SK-N-SH (cell line): ENCODE measurements around the gene RPE. TPM values are rescaled to one million over a fixed set of nuclear protein-coding genes. Genes with fewer than 3 reads are reported as not detected.

Experiments
- CTCF ChIA-PET: fragments of 300-600, 350-600 bp; formaldehyde crosslinking; extraction: SDS; loops from one replicate; lab custom pipeline; 2021; lab: Yijun Ruan, JAX
- POLR2A ChIA-PET: fragments of 350-600 bp; sonication (Branson Sonifier 250); formaldehyde crosslinking; extraction: SDS; loops from one replicate; lab custom pipeline; 2020; ENCODE audit warnings: antibody characterized with exemption, inconsistent platforms; lab: Yijun Ruan, JAX
- DNase-seq: peaks from one replicate; pipeline ENCODE4 v3.0.0; 2012
- H2AFZ ChIP-seq: fragments of 200-600 bp; sonication (generic); 2 replicates; pipeline ENCODE4 v1.8.1; 2016; ENCODE audit warnings: antibody characterized with exemption, mild to moderate bottlenecking, low read depth
- H3F3A ChIP-seq: fragments of 200-600 bp; sonication (generic); replicated peaks from 2 replicates; pipeline ENCODE3; 2016; ENCODE audit warnings: antibody characterized with exemption, mild to moderate bottlenecking; ENCODE audit not compliant: insufficient read depth
- H3K27ac ChIP-seq, 2 experiments: fragments of 200-500 bp in 1 of 2; fragments of 200-600 bp in 1 of 2; sonication (Bioruptor generic) in 1 of 2; sonication (generic), shearing (Covaris generic) in 1 of 2; 2 replicates each; pipeline versions ENCODE4 v1.5.1 to v1.6.1; 2014 to 2016; ENCODE audit warnings: low read depth in 2 of 2, inconsistent platforms in 1 of 2, low read length in 1 of 2, mild to moderate bottlenecking in 1 of 2, mixed read lengths in 1 of 2
- H3K27me3 ChIP-seq: fragments of 200-600 bp; sonication (generic), shearing (Covaris generic); 2 replicates; pipeline ENCODE4 v1.6.1; 2016; ENCODE audit warnings: mixed run types; ENCODE audit not compliant: insufficient read depth
- H3K36me3 ChIP-seq, 2 experiments: fragments of 200-500 bp in 1 of 2; fragments of 200-600 bp in 1 of 2; sonication (Bioruptor generic) in 1 of 2; sonication (generic) in 1 of 2; replicated peaks in 1 of 2; 2 replicates each; pipeline versions ENCODE3 to v1.5.1; 2014 to 2016; ENCODE audit warnings: low read length in 1 of 2, mild to moderate bottlenecking in 1 of 2; ENCODE audit not compliant: insufficient read depth in 2 of 2, control insufficient read depth in 1 of 2
- H3K4me1 ChIP-seq, 2 experiments: fragments of 200-500 bp in 1 of 2; fragments of 200-600 bp in 1 of 2; sonication (Bioruptor generic) in 1 of 2; sonication (generic), shearing (Covaris generic) in 1 of 2; 2 replicates each; pipeline versions ENCODE4 v1.5.1 to v1.6.1; 2014 to 2016; ENCODE audit warnings: low read depth in 1 of 2, low read length in 1 of 2, mixed run types in 1 of 2; ENCODE audit not compliant: insufficient read depth in 2 of 2, control insufficient read depth in 1 of 2
- H3K4me2 ChIP-seq: fragments of 200-600 bp; sonication (generic), shearing (Covaris generic); 2 replicates; pipeline ENCODE4 v1.6.1; 2017; ENCODE audit warnings: mixed run types
- H3K4me3 ChIP-seq, 2 experiments: fragments of 200-500 bp in 1 of 2; fragments of 200-600 bp in 1 of 2; sonication (Bioruptor generic) in 1 of 2; sonication (generic), shearing (Covaris generic) in 1 of 2; 2 replicates each; pipeline versions ENCODE4 v1.5.1 to v1.8.1; 2014 to 2016; ENCODE audit warnings: low read depth in 2 of 2, inconsistent platforms in 1 of 2, low read length in 1 of 2, mild to moderate bottlenecking in 1 of 2, mixed read lengths in 1 of 2, moderate library complexity in 1 of 2
- H3K79me2 ChIP-seq: fragments of 200-600 bp; sonication (generic); 2 replicates; pipeline ENCODE4 v1.8.1; 2017; ENCODE audit warnings: mild to moderate bottlenecking; ENCODE audit not compliant: insufficient read depth
- H3K9ac ChIP-seq: fragments of 200-600 bp; sonication (generic); 2 replicates; pipeline ENCODE4 v1.6.1; 2017; ENCODE audit warnings: mixed run types
- H3K9me2 ChIP-seq: fragments of 200-600 bp; sonication (generic); 2 replicates; pipeline ENCODE4 v1.6.1; 2017; ENCODE audit warnings: mixed run types
- H3K9me3 ChIP-seq: fragments of 200-600 bp; sonication (generic); 2 replicates; pipeline ENCODE4 v1.6.1; 2017; ENCODE audit warnings: mixed run types, mild to moderate bottlenecking, moderate library complexity
- H4K20me1 ChIP-seq: fragments of 200-600 bp; sonication (generic); 2 replicates; pipeline ENCODE4 v1.6.1; 2017; ENCODE audit warnings: mild to moderate bottlenecking, mixed run types; ENCODE audit not compliant: insufficient read depth
- CHD2 ChIP-seq: fragments of 150-350 bp; IDR thresholded peaks from 2 replicates; pipeline ENCODE4 v1.6.1; 2018; ENCODE audit warnings: low read length; ENCODE audit not compliant: partially characterized antibody
- EP300 ChIP-seq, 2 experiments: IDR thresholded peaks; 2 replicates each; pipeline versions ENCODE4 v1.4.0 to v1.6.1; 2012; ENCODE audit warnings: borderline replicate concordance in 1 of 2, low read depth in 1 of 2, low read length in 1 of 2
- FOSL2 ChIP-seq: IDR thresholded peaks from 2 replicates; pipeline ENCODE4 v1.4.0; 2012; ENCODE audit warnings: low read depth, mild to moderate bottlenecking, moderate library complexity, borderline replicate concordance
- GABPA ChIP-seq: IDR thresholded peaks from 2 replicates; pipeline ENCODE4 v1.4.0; 2012; ENCODE audit warnings: low read depth, mild to moderate bottlenecking
- IRF3 ChIP-seq: fragments of 150-350 bp; IDR thresholded peaks from 2 replicates; pipeline ENCODE4 v1.6.1; 2016; ENCODE audit warnings: mild to moderate bottlenecking, low read depth, low read length
- JUND ChIP-seq: IDR thresholded peaks from 2 replicates; pipeline ENCODE4 v1.4.0; 2012
- MEF2A ChIP-seq: IDR thresholded peaks from 2 replicates; pipeline ENCODE4 v1.4.0; 2012; ENCODE audit warnings: low read depth, borderline replicate concordance
- POLR2AphosphoS5 ChIP-seq: IDR thresholded peaks from 2 replicates; pipeline ENCODE4 v1.6.1; 2012; ENCODE audit warnings: low read depth, low read length
- REST ChIP-seq: IDR thresholded peaks from 2 replicates; pipeline ENCODE4 v1.6.1; 2012; ENCODE audit warnings: mild to moderate bottlenecking, low read depth, low read length, moderate library complexity
- RFX5 ChIP-seq: IDR thresholded peaks from 2 replicates; pipeline ENCODE4 v1.6.1; 2012; ENCODE audit warnings: mild to moderate bottlenecking, improper control_type of control experiment, low read length
- SMC3 ChIP-seq: IDR thresholded peaks from 2 replicates; pipeline ENCODE4 v1.6.1; 2012; ENCODE audit warnings: low read depth, low read length, improper control_type of control experiment
- TAF1 ChIP-seq: IDR thresholded peaks from 2 replicates; pipeline ENCODE4 v1.6.1; 2012; ENCODE audit warnings: low read depth, mild to moderate bottlenecking, low read length, moderate library complexity, borderline replicate concordance
- TCF12 ChIP-seq: IDR thresholded peaks from 2 replicates; pipeline ENCODE4 v1.4.0; 2012
- TEAD4 ChIP-seq: IDR thresholded peaks from 2 replicates; pipeline ENCODE4 v1.4.0; 2012; ENCODE audit warnings: mild to moderate bottlenecking, borderline replicate concordance; ENCODE audit not compliant: insufficient read depth
- YY1 ChIP-seq: IDR thresholded peaks from 2 replicates; pipeline ENCODE4 v1.4.0; 2012; ENCODE audit warnings: low read depth, mild to moderate bottlenecking
- ZBTB33 ChIP-seq: IDR thresholded peaks from 2 replicates; pipeline ENCODE4 v1.4.0; 2012; ENCODE audit warnings: low read depth, borderline replicate concordance
- WGBS: methylation state at CpG from one replicate; pipeline ENCODE4 v1.1.6; 2017; ENCODE audit warnings: low lambda C conversion rate; 5-methylcytosine and 5-hydroxymethylcytosine counted together
- polyA plus RNA-seq, 3 experiments: library from polyadenylated mRNA; depleted of rRNA; stranded (reverse); fragments of >200 nt; gene quantifications; 2 replicates each; pipeline ENCODE4 v1.2.3, GENCODE V29; 2012
- TF ChIP-seq, protein P1 (sequence below): IDR thresholded peaks from 2 replicates; pipeline ENCODE4 v1.4.0; 2012; ENCODE audit warnings: low read depth
- TF ChIP-seq, protein P2 (sequence below): fragments of 150-350 bp; IDR thresholded peaks from 2 replicates; pipeline ENCODE4 v1.6.1; 2017; ENCODE audit warnings: antibody characterized with exemption, low read length, low read depth, borderline replicate concordance

The RPE gene
- polyA plus RNA-seq, 1 of the 3 experiments (the other 2 are of a cell fraction), result 62.9 TPM

DNA sequence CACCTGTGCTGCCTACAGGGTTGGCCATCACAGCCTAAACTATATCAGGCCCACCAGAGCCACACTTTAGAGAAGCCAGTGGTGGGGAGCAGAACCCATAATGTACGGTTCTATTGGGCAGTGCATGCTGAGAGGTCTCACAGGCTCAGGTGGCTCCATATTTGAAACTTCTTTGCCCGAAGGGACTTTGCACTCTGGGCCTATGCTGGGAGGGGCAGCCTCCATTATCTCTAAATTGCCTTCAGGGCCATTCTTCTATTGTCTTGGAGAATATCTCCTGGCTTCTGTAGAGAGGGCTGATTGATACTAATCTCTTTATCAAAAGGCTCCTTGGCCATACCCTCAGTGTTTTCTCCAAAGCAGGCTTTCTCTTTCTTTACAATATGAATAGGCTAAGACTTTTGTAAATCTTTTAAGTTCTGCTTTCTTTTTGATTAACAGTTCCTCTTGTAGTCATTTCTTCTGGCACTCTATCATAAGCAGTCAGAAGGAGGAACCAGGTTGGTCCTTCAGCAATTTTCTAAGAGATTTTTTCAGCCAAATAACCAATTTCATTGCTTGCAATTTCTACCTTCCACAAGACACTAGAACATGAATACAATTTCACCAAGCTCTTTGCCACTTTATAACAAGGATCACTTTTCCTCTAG, 44.5 kb downstream of the RPE start:
- Histone ChIP-seq H3K27me3 (no peaks in the 10 kb centered on the region), H3F3A (no peaks in the 10 kb centered on the region), H3K36me3 (peaks cover 6 to 7% of the 10 kb centered on the region in 2 experiments), H3K9me3 (no peaks in the 10 kb centered on the region), H3K79me2 (no peaks in the 10 kb centered on the region), H4K20me1 (no peaks in the 10 kb centered on the region), H3K4me3 (no peak overlapping the region), H3K27ac (no peak overlapping the region), H3K4me2 (no peak overlapping the region), H3K9me2 (0 out of 2 replicates have a peak, but pooled peaks cover 3% of the 10 kb centered on the region), H3K9ac (no peak overlapping the region), H3K4me1 (no peaks in the 10 kb centered on the region), H2AFZ (no peak overlapping the region)
- ChIA-PET POLR2A (no interaction called here), CTCF (no interaction called here)
- no peak for TF ChIP-seq TAF1
- no peak for TF ChIP-seq FOSL2
- TF ChIP-seq REST, result no peak
- no peak for TF ChIP-seq EP300 (IDR thresholded peaks at IDR 0.05; ENCODE audit: borderline replicate concordance in 1 of 2, low read depth in 1 of 2, low read length in 1 of 2)
- no CpG with 5 or more reads among the region's 2 CpGs for WGBS
- no peak for DNase-seq

GRCh38 chr2:210049831-210050230, 47.4 kb downstream of the RPE start:
- H3K4me1 ChIP-seq, result no peaks in the 10 kb centered on the region
- H2AFZ ChIP-seq, result no peak overlapping the region
- H3K36me3 ChIP-seq, result peaks cover 2 to 11% of the 10 kb centered on the region in 2 experiments
- no peak overlapping the region for H3K4me2 ChIP-seq
- no peak overlapping the region for H3K4me3 ChIP-seq
- H3K27me3 ChIP-seq, result no peaks in the 10 kb centered on the region
- H3K9me3 ChIP-seq, result peaks cover 4% of the 10 kb centered on the region; the same call in 1 of the 2 replicates
- 0 out of 2 replicates have a peak, but pooled peaks cover 3% of the 10 kb centered on the region for H3K9me2 ChIP-seq
- no peak for DNase-seq
- no peaks in the 10 kb centered on the region for H3K79me2 ChIP-seq
- no peaks in the 10 kb centered on the region for H3F3A ChIP-seq
- no peaks in the 10 kb centered on the region for H4K20me1 ChIP-seq
- CTCF ChIA-PET, result interaction anchor here (1.0 kb wide), 1 partner anchor 149 kb away, joined by 3 read pairs; no protein-coding TSS in a partner anchor
- POLR2A ChIA-PET, result interaction anchor here (0.7 kb wide), 2 partner anchors 283 to 1013 kb away, joined by 3 to 5 read pairs; no protein-coding TSS in a partner anchor
- H3K9ac ChIP-seq, result no peak overlapping the region
- 86% methylated on average over 1 of the region's 1 CpG for WGBS
- H3K27ac ChIP-seq, result no peak overlapping the region
- TF ChIP-seq POLR2AphosphoS5, result no peak
- TF ChIP-seq YY1, result no peak
- TF ChIP-seq ZBTB33, result no peak
- TF ChIP-seq, protein P1, sequence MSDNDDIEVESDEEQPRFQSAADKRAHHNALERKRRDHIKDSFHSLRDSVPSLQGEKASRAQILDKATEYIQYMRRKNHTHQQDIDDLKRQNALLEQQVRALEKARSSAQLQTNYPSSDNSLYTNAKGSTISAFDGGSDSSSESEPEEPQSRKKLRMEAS, result no peak
- no peak for TF ChIP-seq RFX5
- TF ChIP-seq TCF12, result no peak
- no peak for TF ChIP-seq FOSL2
- no peak for TF ChIP-seq TAF1
- no peak for TF ChIP-seq JUND
- no peak for TF ChIP-seq IRF3
- TF ChIP-seq TEAD4, result no peak
- TF ChIP-seq CHD2, result no peak
- TF ChIP-seq SMC3, result no peak
- TF ChIP-seq, protein P2, sequence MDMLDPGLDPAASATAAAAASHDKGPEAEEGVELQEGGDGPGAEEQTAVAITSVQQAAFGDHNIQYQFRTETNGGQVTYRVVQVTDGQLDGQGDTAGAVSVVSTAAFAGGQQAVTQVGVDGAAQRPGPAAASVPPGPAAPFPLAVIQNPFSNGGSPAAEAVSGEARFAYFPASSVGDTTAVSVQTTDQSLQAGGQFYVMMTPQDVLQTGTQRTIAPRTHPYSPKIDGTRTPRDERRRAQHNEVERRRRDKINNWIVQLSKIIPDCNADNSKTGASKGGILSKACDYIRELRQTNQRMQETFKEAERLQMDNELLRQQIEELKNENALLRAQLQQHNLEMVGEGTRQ, result no peak
- no peak for TF ChIP-seq GABPA
- no peak for TF ChIP-seq MEF2A
